Sigmoid colon (tissue), 7 donors: ENCODE results near the gene PRIMPOL. TPM values are rescaled to one million over a fixed set of nuclear protein-coding genes. Genes with fewer than 3 reads are reported as not detected.

ENCODE experiments used
- DNase-seq: peaks from one replicate; pipeline ENCODE4 v3.0.0-alpha.2; 2019
- H3K27ac ChIP-seq, 4 donors: fragments of 200-600 bp; sonication (generic); one replicate each; pipeline ENCODE4 v1.5.1; 2016 to 2019; ENCODE audit warnings: mild to moderate bottlenecking in 1 of 4
- H3K27me3 ChIP-seq, 3 donors: fragments of 200-600 bp; sonication (generic); one replicate each; pipeline ENCODE4 v1.5.1; 2019; ENCODE audit warnings: mild to moderate bottlenecking in 1 of 3
- H3K36me3 ChIP-seq, 4 donors: fragments of 200-600 bp; sonication (generic); one replicate each; pipeline ENCODE4 v1.5.1; 2016 to 2019
- H3K4me1 ChIP-seq, 4 donors: fragments of 200-600 bp; sonication (generic); one replicate each; pipeline ENCODE4 v1.5.1; 2017 to 2019
- H3K4me3 ChIP-seq, 4 donors: fragments of 200-600 bp; sonication (generic); one replicate each; pipeline ENCODE4 v1.5.1; 2017 to 2019; ENCODE audit warnings: mild to moderate bottlenecking in 2 of 4, moderate library complexity in 1 of 4
- H3K9me3 ChIP-seq, 4 donors: fragments of 200-600 bp in 3 of 4; sonication (generic) in 3 of 4; one replicate each; pipeline versions ENCODE4 v1.5.1 to v1.6.1; 2013 to 2019
- CTCF ChIP-seq, 4 experiments: fragments of 450-650 bp in 3 of 4; fragments of 200-600 bp in 1 of 4; IDR thresholded peaks; one replicate each; pipeline ENCODE4 v1.5.1; 2016 to 2019; ENCODE audit warnings: antibody characterized with exemption in 4 of 4, mild to moderate bottlenecking in 3 of 4, moderate library complexity in 2 of 4
- EP300 ChIP-seq, 4 donors: sonication (generic); formaldehyde crosslinking; IDR thresholded peaks; one replicate each; pipeline ENCODE4 v1.6.1; 2017; ENCODE audit warnings: antibody characterized with exemption in 4 of 4
- POLR2A ChIP-seq, 2 donors: fragments of 450-650 bp; IDR thresholded peaks; one replicate each; pipeline ENCODE4 v1.6.1; 2016; ENCODE audit warnings: antibody characterized with exemption in 2 of 2, mild to moderate bottlenecking in 2 of 2, moderate library complexity in 2 of 2
- POLR2AphosphoS5 ChIP-seq, 4 donors: sonication (generic); formaldehyde crosslinking; IDR thresholded peaks; one replicate each; pipeline ENCODE4 v1.6.1; 2017; ENCODE audit warnings: antibody characterized with exemption in 4 of 4
- WGBS, 2 donors: extraction: QIAGEN DNeasy Blood & Tissue Kit; methylation state at CpG; one replicate each; pipeline ENCODE4 v1.1.7; 2013; 5-methylcytosine and 5-hydroxymethylcytosine counted together
- intact Hi-C: fragments of 100-400 bp; cut with DNase I; formaldehyde crosslinking; loops from one replicate; pipeline ENCODE4 v1.15.1; 2023
- polyA plus RNA-seq, 3 donors: library from polyadenylated mRNA; stranded (reverse); fragments of 200-250 nt; gene quantifications; one replicate each; pipeline ENCODE4 v1.2.3, GENCODE V29; 2013
- total RNA-seq, 4 donors: library from RNA; depleted of rRNA; stranded (reverse); fragments of >200 nt; gene quantifications; one replicate each; pipeline ENCODE4 v1.1.0, GENCODE V29; 2016
- donor health status: healthy with polysubstance abuse.
- donor health status: Bipolar disorder and iron deficiency.
- donor health status: healthy.

PRIMPOL gene
- total and polyA plus RNA-seq, 7 donors = 12.0 to 67.3 (median 30.5) TPM

GRCh38 chr4:184636897-184637296, 12.6 kb upstream of the PRIMPOL start:
- WGBS, 2 donors = 85 to 97% methylated on average over 4 of the region's 4 CpGs
- intact Hi-C loops = no loop called here
- Histone ChIP-seq H3K9me3 (no peaks in the 10 kb centered on the region), H3K27me3 (no peaks in the 10 kb centered on the region), H3K36me3 (peaks cover 0 to 58% (median 25%) of the 10 kb centered on the region in 4 donors), H3K4me1 (peaks cover 0 to 16% (median 12%) of the 10 kb centered on the region in 4 donors), H3K27ac (no peak overlapping the region), H3K4me3 (no peak overlapping the region)
- no peak for DNase-seq
- TF ChIP-seq CTCF (IDR thresholded peaks at IDR 0.05) = no peak
- no peak for TF ChIP-seq EP300 (IDR thresholded peaks at IDR 0.05)
- no peak for TF ChIP-seq POLR2AphosphoS5 (IDR thresholded peaks at IDR 0.05)
- TF ChIP-seq POLR2A (IDR thresholded peaks at IDR 0.05) = no peak

- no peak for DNase-seq
- H3K4me1 ChIP-seq = peaks cover 0 to 36% (median 19%) of the 10 kb centered on the region in 4 donors
- peaks cover 0 to 24% (median 18%) of the 10 kb centered on the region in 4 donors for H3K36me3 ChIP-seq
- no peak overlapping the region for H3K27ac ChIP-seq
- H3K27me3 ChIP-seq = no peaks in the 10 kb centered on the region
- intact Hi-C loops = no loop called here
- WGBS, 2 donors = 70 to 86% methylated on average over 3 of the region's 3 CpGs
- no peaks in the 10 kb centered on the region for H3K9me3 ChIP-seq
- H3K4me3 ChIP-seq = no peak overlapping the region
- TF ChIP-seq EP300 (IDR thresholded peaks at IDR 0.05) (no peak), POLR2AphosphoS5 (IDR thresholded peaks at IDR 0.05) (no peak), CTCF (IDR thresholded peaks at IDR 0.05) (no peak), POLR2A (IDR thresholded peaks at IDR 0.05) (no peak)
These were observed 8.5 kb upstream of the PRIMPOL start for GRCh38 chr4:184641022-184641421.

- H3K27ac ChIP-seq = no peak overlapping the region
- H3K4me3 ChIP-seq = no peak overlapping the region
- TF ChIP-seq POLR2A (IDR thresholded peaks at IDR 0.05) = no peak
- intact Hi-C loops = no loop called here
- peaks cover 0 to 40% (median 23%) of the 10 kb centered on the region in 4 donors for H3K4me1 ChIP-seq
- DNase-seq = no peak
- WGBS, 2 donors = 89% methylated on average over 5 of the region's 5 CpGs
- no peaks in the 10 kb centered on the region for H3K9me3 ChIP-seq
- H3K36me3 ChIP-seq = peaks cover 0 to 19% (median 15%) of the 10 kb centered on the region in 4 donors
- H3K27me3 ChIP-seq = no peaks in the 10 kb centered on the region
These were observed 8.1 kb upstream of the PRIMPOL start for GRCh38 chr4:184641451-184641850.

- no peak for DNase-seq
- Histone ChIP-seq H3K4me1 (peaks cover 0 to 59% (median 41%) of the 10 kb centered on the region in 4 donors), H3K4me3 (no peak overlapping the region), H3K27ac (peak overlapping the region in 2 of 4 donors; percentile 12 to 21), H3K9me3 (no peaks in the 10 kb centered on the region), H3K27me3 (no peaks in the 10 kb centered on the region), H3K36me3 (no peaks in the 10 kb centered on the region)
- 71 to 82% methylated on average over 1 of the region's 1 CpG for WGBS, 2 donors
- TF ChIP-seq CTCF (IDR thresholded peaks at IDR 0.05) = no peak
- no peak for TF ChIP-seq POLR2A (IDR thresholded peaks at IDR 0.05)
- TF ChIP-seq EP300 (IDR thresholded peaks at IDR 0.05) = no peak
- intact Hi-C loops = no loop called here
These were observed 5.8 kb upstream of the PRIMPOL start for GRCh38 chr4:184643731-184644130.

- WGBS, 2 donors = 85 to 88% methylated on average over 9 of the region's 9 CpGs
- peaks cover 0 to 58% (median 35%) of the 10 kb centered on the region in 4 donors for H3K4me1 ChIP-seq
These were observed 4.8 kb upstream of the PRIMPOL start for GRCh38 chr4:184644553-184645307.

More at GRCh38 chr4:184644553-184645307, 4.8 kb upstream of the PRIMPOL start:
- peak overlapping the region in 2 of 4 donors; percentile 3 to 37 for H3K27ac ChIP-seq
- no peak overlapping the region for H3K4me3 ChIP-seq
- H3K27me3 ChIP-seq = no peaks in the 10 kb centered on the region
- intact Hi-C loops = loop anchor here (5.0 kb wide), 2 partner anchors 103 to 172 kb away; partner anchors contain the start of gene IRF2
- TF ChIP-seq EP300 (IDR thresholded peaks at IDR 0.05) (no peak), CTCF (IDR thresholded peaks at IDR 0.05) (no peak), POLR2A (IDR thresholded peaks at IDR 0.05) (no peak), POLR2AphosphoS5 (IDR thresholded peaks at IDR 0.05) (no peak)
- DNase-seq = no peak
- no peaks in the 10 kb centered on the region for H3K9me3 ChIP-seq
- H3K36me3 ChIP-seq = no peaks in the 10 kb centered on the region
